Activated T-cell treated with anti-CD3 and anti-CD28 coated beads, Interleukin-2, amount 50 U/mL, for 4 hours (primary cell): ENCODE measurements around the gene TBX4. TPM values are rescaled to one million over a fixed set of nuclear protein-coding genes. Genes with fewer than 3 reads are reported as not detected.
A peak's percentile ranks its signal among the peaks of the same experiment; 100 is the strongest.

ENCODE experiments used
- ATAC-seq, 2 donors: fragments of 200-7000 bp; cut with Tn5 transposase; one replicate each; pipeline ENCODE4 v1.10.0; 2021
- DNase-seq: peaks from one replicate; pipeline ENCODE4 v3.0.0-alpha.2; 2020
- H3K27me3 Mint-ChIP-seq: one replicate; pipeline ENCODE4 v1.8.0; 2021; ENCODE audit warnings: low read depth, mixed read lengths
- H3K36me3 Mint-ChIP-seq: one replicate; pipeline ENCODE4 v1.8.0; 2022; ENCODE audit warnings: mixed read lengths; ENCODE audit not compliant: insufficient read depth
- H3K4me1 Mint-ChIP-seq: one replicate; pipeline ENCODE4 v1.8.0; 2021; ENCODE audit warnings: low read depth, mixed read lengths
- H3K4me3 Mint-ChIP-seq: one replicate; pipeline ENCODE4 v1.8.0; 2021; ENCODE audit warnings: mild to moderate bottlenecking, moderate library complexity, mixed read lengths
- H3K9me3 Mint-ChIP-seq: one replicate; pipeline ENCODE4 v1.8.0; 2021; ENCODE audit warnings: mixed read lengths
- total RNA-seq, 3 donors: library from RNA; stranded (reverse); gene quantifications; one replicate each; pipeline ENCODE4 v1.2.1, GENCODE V29; 2021

TBX4 gene
- total RNA-seq, result not detected

DNA sequence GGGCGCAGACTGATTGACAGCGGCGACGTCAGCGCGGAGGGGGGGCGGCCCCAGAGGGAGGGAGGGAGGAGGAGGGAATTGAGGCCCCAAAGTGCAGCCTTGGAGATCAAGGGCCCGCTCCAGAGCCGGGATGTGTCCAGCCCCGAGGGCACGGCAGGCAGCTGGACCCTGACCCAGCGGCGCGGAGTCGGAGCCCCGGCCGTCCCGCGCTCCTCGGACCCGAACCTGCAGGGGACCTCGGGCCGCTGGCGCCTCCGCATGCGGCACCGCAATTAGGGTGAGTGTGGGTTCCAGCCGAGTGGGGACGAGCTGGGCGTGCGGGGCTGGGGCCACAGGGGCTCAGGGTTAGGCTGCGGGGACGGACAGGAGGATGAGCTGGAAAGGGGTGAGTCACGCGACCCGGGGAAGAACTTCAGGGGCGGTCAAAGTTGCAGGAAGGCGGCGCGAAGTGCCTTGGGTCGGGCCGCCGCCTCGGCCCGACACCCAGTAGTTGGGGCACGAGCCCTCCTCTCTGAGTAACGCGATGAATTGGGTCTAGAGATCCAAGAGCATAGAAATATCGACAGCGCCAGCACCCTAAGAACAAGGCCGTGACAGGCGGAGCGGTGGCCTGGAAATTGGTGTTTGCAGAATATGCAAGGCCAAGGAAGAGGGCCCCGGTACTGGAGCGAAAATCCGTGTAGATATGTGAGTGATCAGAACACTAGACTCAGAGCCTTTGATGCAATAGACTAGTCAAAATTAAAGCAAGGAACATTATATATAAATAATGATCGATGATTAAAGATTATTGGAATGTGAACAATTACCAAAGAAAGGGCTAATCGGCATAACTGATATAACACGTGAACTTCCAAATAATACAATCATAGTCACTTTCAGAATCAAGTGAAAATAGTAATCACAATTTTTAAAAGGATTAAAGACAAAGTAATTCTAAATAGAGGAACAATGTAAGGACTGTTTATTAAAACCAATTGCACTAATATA is at the start of gene TBX4:
TBX4 (plus strand) TSS at position 122 of the 990 bp plus-strand sequence. CDS start 4,069 bp downstream, outside the sequence.
- H3K9me3 Mint-ChIP-seq, result no peaks in the 10 kb centered on the region
- no peaks in the 10 kb centered on the region for H3K36me3 Mint-ChIP-seq
- peak within 1 kb of the TSS; percentile 52 for H3K4me3 Mint-ChIP-seq
- peaks cover 23% of the 10 kb centered on the region for H3K4me1 Mint-ChIP-seq
- peak in 1 of 2 donors; percentile 24 for ATAC-seq
- no peak for DNase-seq
- peaks cover 69% of the 10 kb centered on the region for H3K27me3 Mint-ChIP-seq

DNA sequence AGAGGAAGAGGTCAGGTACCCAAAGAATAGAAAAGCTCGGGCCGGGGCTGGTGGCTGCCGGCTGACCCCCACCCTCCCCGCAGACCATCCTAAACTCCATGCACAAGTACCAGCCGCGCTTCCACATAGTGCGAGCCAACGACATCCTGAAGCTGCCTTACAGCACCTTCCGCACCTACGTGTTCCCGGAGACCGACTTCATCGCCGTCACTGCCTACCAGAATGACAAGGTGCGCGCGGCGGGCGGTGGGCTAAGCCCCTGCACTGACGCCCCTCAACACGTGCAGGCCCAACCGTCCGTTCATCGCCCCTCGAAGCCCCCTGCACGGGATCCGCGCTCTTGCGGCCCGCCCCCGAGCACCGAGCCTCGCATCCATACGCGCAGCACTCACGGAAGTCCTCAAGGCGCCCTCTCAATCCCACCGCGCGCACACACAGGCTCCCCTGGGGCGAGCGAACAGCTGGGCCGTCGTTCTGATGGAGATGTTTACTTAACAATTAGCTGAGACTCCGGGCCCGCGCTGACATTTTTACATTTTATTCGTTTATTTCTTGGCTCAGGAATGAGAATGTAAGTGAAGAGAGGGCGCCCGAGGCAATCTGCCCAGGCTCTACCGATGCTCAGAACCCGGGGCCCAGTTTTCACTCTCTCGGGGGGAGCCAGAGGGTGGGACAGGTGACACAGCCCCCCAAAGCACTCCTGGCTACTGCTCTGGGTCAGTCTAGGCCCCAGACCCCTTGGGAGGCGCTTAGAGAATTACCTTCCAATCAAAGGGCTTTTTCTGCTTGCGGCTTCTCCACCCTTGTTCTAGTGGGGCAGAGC is 49.0 kb upstream of the TBX4 start:
- DNase-seq (no peak), ATAC-seq (peak in 1 of 2 donors; percentile 30)
- peaks cover 37% of the 10 kb centered on the region for H3K4me1 Mint-ChIP-seq
- H3K4me3 Mint-ChIP-seq, result peak overlapping the region; percentile 65
- peaks cover 69% of the 10 kb centered on the region for H3K27me3 Mint-ChIP-seq
- no peaks in the 10 kb centered on the region for H3K36me3 Mint-ChIP-seq
- no peaks in the 10 kb centered on the region for H3K9me3 Mint-ChIP-seq

DNA sequence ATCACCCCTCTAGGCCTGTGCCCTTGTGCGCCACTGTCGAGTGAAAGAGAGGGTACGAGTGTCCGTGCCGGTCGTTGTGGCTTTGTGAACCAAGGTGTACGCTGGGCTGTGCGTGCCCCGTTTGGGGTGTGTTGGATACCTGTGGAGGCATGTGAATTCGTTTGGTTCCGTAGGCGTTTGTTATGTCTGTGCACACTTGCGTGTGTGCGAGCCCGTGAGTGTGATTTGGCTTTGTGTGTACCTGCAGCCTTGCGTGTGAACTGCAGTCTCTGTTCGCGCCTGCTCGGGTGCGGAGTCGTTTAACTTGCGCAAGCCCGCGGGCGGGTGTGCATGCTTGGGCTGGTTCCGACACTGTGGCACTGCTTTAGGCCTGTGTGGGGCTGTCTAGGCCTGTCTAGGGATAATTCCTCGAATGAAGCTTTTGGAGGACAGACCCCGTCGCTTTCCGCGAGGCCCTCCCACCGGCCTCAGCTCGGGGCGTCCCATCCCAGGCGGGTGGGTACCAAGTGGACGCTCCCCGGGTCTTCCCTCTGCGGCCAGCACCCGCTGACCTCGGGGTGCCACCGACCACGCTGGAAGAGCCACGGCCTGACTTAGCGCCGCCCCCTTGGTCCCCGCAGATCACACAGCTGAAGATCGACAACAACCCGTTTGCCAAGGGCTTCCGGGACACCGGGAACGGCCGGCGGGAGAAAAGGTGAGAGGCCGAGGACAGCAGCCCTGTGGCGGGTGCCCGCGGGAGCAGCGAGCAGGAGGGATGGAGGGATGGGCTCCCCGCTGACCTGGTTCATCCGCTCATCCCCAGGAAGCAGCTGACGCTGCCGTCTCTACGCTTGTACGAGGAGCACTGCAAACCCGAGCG is 48.2 kb upstream of the TBX4 start:
- peaks cover 36% of the 10 kb centered on the region for H3K4me1 Mint-ChIP-seq
- peak overlapping the region; percentile 50 for H3K4me3 Mint-ChIP-seq
- no peak for DNase-seq
- no peaks in the 10 kb centered on the region for H3K9me3 Mint-ChIP-seq
- H3K36me3 Mint-ChIP-seq, result no peaks in the 10 kb centered on the region
- ATAC-seq, result peak in 1 of 2 donors; percentile 20
- H3K27me3 Mint-ChIP-seq, result peaks cover 70% of the 10 kb centered on the region

DNA sequence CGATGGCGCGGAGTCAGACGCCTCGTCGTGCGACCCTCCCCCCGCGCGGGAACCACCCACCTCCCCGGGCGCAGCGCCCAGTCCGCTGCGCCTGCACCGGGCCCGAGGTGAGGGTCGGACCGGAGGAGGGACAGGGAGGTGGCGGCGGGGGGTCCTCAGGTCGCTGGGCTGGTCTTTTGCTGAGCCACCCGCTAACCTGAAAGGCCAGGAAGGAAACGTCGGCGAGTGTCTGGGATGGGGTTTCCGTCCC is 47.6 kb upstream of the TBX4 start:
- H3K4me3 Mint-ChIP-seq, result no peak overlapping the region
- DNase-seq, result no peak
- H3K4me1 Mint-ChIP-seq, result peaks cover 36% of the 10 kb centered on the region

DNA sequence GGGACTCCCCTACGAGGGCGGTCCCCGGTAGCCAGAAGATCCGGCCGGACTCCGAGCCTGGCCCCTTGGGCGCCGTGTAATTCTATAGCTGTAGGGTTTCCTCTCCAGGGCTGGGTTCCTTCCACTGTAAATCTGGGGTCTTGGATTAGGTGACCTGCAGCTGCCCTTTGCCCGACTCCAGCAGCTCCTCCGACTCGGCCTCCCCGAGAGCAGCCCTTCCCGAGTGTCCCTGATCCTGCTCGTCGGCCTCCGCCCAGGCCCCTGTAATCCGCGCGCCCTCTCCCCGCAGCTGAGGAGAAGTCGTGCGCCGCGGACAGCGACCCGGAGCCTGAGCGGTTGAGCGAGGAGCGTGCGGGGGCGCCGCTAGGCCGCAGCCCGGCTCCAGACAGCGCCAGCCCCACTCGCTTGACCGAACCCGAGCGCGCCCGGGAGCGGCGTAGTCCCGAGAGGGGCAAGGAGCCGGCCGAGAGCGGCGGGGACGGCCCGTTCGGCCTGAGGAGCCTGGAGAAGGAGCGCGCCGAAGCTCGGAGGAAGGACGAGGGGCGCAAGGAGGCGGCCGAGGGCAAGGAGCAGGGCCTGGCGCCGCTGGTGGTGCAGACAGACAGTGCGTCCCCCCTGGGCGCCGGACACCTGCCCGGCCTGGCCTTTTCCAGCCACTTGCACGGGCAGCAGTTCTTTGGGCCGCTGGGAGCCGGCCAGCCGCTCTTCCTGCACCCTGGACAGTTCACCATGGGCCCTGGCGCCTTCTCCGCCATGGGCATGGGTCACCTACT is 47.1 kb upstream of the TBX4 start:
- Mint-ChIP-seq H3K9me3 (no peaks in the 10 kb centered on the region), H3K36me3 (no peaks in the 10 kb centered on the region), H3K4me1 (peaks cover 40% of the 10 kb centered on the region), H3K4me3 (peak overlapping the region; percentile 29), H3K27me3 (peaks cover 72% of the 10 kb centered on the region)
- DNase-seq (no peak), ATAC-seq (no peak)

More for the DNA sequence above, 47.6 kb upstream of the TBX4 start:
- ATAC-seq, result no peak
- H3K27me3 Mint-ChIP-seq, result peaks cover 69% of the 10 kb centered on the region
- H3K36me3 Mint-ChIP-seq, result no peaks in the 10 kb centered on the region
- H3K9me3 Mint-ChIP-seq, result no peaks in the 10 kb centered on the region

GRCh38 chr17:61405686-61406536 is 46.3 kb upstream of the TBX4 start:
- H3K27me3 Mint-ChIP-seq, result peaks cover 75% of the 10 kb centered on the region
- H3K4me3 Mint-ChIP-seq, result no peak overlapping the region

DNA sequence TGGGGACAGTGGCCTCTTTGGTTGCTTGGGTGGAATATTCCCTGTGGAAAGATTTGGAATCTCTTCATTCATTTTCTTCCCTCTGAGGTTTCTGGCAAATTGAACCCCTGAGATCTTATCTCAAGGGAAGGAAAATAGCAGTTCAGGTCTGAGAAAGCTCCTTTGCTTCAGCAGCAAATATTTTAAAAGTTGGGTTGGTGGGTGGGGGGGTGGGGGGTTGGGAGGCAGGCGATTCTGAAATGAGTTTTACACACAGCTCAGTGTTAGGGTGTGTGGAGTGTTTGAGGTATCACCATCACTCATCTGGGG is 45.7 kb upstream of the TBX4 start:
- H3K4me3 Mint-ChIP-seq, result no peak overlapping the region
- no peaks in the 10 kb centered on the region for H3K36me3 Mint-ChIP-seq
- H3K9me3 Mint-ChIP-seq, result no peaks in the 10 kb centered on the region
- no peak for DNase-seq
- no peak for ATAC-seq
- H3K4me1 Mint-ChIP-seq, result peaks cover 38% of the 10 kb centered on the region
- H3K27me3 Mint-ChIP-seq, result peaks cover 69% of the 10 kb centered on the region

More at GRCh38 chr17:61405686-61406536, 46.3 kb upstream of the TBX4 start:
- DNase-seq (no peak), ATAC-seq (no peak)
- peaks cover 42% of the 10 kb centered on the region for H3K4me1 Mint-ChIP-seq
- H3K36me3 Mint-ChIP-seq, result no peaks in the 10 kb centered on the region
- H3K9me3 Mint-ChIP-seq, result no peaks in the 10 kb centered on the region

- H3K4me1 Mint-ChIP-seq, result peaks cover 36% of the 10 kb centered on the region
- DNase-seq (no peak), ATAC-seq (no peak)
- H3K9me3 Mint-ChIP-seq, result no peaks in the 10 kb centered on the region
- H3K4me3 Mint-ChIP-seq, result no peak overlapping the region
- no peaks in the 10 kb centered on the region for H3K36me3 Mint-ChIP-seq
- peaks cover 65% of the 10 kb centered on the region for H3K27me3 Mint-ChIP-seq
Observed at GRCh38 chr17:61406971-61407911, 45.0 kb upstream of the TBX4 start.

DNA sequence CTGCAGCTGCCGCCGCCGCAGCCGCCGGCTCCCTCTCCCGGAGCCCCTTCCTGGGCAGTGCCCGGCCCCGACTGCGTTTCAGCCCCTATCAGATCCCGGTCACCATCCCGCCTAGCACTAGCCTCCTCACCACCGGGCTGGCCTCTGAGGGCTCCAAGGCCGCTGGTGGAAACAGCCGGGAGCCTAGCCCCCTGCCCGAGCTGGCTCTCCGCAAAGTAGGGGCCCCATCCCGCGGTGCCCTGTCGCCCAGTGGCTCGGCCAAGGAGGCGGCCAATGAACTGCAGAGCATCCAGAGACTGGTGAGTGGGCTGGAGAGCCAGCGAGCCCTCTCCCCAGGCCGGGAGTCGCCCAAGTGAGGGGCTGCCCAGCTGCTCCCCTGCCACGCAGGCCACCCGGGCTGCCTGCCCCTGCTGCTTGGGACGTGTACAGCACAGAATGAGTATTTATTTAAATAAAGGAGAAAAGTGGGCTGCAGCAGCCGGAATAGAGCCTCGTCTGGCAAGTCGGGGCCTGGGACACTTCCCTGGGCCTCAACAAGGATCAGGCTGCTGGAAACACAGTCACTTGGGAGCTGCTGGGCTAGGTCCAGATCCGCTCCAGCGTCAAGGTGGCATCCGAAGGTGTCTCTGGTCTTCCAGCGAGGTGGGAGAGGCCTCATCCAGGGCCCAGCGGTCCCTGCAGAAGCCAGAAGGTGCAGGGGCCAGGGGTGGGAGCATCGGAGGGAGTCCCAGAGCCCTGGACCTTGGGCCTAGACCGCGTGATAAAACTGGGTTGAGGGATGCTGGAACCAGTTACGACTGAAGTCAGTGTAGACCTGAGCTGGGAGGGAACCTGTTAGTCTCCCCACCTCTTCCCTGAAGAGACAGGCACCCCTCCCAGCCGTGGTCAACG is 43.8 kb upstream of the TBX4 start:
- Mint-ChIP-seq H3K4me3 (peak overlapping the region; percentile 61), H3K36me3 (no peaks in the 10 kb centered on the region), H3K4me1 (peaks cover 25% of the 10 kb centered on the region), H3K27me3 (peaks cover 54% of the 10 kb centered on the region), H3K9me3 (no peaks in the 10 kb centered on the region)
- ATAC-seq, result no peak
- DNase-seq, result no peak

DNA sequence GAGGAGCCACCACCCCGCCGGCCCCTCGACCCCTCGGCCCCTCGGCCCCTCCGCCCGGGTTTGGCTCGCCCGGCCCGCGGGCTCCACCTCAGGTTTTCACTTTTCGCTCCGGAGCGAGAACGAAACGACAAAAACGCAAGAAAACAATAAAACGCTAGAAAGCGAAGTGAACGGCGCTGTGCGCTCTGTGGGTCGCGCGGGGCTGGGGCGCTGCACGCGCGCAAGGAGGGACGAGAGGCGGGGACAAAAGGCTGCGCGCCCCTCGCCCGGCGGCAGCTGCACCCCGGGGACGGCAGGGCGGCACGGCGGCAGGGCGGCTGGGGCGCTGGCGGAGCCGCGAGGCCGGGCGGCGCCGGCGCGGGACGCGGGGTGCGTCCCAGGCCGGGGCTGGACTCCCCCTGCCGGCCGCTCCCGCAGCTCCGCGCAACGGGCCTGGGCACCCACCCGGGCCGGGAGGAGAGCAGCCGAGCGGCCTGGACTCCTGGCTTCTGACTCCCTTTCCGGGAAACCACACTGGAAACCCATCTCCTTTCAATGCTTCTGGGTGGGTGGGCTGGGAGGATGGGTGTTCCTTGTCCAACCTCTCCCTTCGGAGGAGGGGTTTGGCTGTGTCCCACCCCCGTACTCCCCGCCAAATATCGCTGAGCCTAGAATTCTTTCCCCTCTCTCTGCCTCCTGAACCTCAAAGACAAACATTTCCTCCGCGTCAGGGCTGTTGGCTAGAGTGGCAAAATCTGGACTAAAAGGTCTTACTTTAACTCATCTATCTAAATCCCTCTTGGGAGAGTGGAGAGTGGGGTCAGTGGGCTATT is 42.7 kb upstream of the TBX4 start:
- no peak for DNase-seq
- Mint-ChIP-seq H3K9me3 (no peaks in the 10 kb centered on the region), H3K27me3 (peaks cover 46% of the 10 kb centered on the region)

More for the DNA sequence above, 42.7 kb upstream of the TBX4 start:
- Mint-ChIP-seq H3K4me3 (peak overlapping the region; percentile 68), H3K4me1 (peaks cover 17% of the 10 kb centered on the region), H3K36me3 (no peaks in the 10 kb centered on the region)
- ATAC-seq, result peak; percentile 28 to 35
